Erythroblast (primary cell): Measurements from ENCODE around the gene CASS4.

Experiments used
- GATA1 ChIP-seq: IDR thresholded peaks from 2 replicates; pipeline ENCODE4 v1.6.1; 2011; ENCODE audit warnings: low read depth, mild to moderate bottlenecking, control low read depth, low read length, moderate library complexity
- POLR2A ChIP-seq: IDR thresholded peaks from 2 replicates; pipeline ENCODE4 v1.6.1; 2011; ENCODE audit warnings: mild to moderate bottlenecking, low read length

GRCh38 chr20:56458206-56458821 lies 46.3 kb downstream of the CASS4 start:
- TF ChIP-seq POLR2A (no peak), GATA1 (no peak)
